GM23248 (cell line): Measurements from ENCODE around the gene TMTC1.

Source experiments
- EZH2 ChIP-seq: fragments of 200-600 bp; sonication (generic); IDR thresholded peaks from 2 replicates; pipeline ENCODE4 v1.6.1; 2018; ENCODE audit warnings: antibody characterized with exemption, mild to moderate bottlenecking; ENCODE audit not compliant: insufficient read depth, poor library complexity, severe bottlenecking
- EZH2phosphoT487 ChIP-seq: fragments of 200-600 bp; sonication (generic); IDR thresholded peaks from 2 replicates; pipeline ENCODE4 v1.6.1; 2018; ENCODE audit warnings: antibody characterized with exemption, moderate library complexity, mild to moderate bottlenecking, low read depth; ENCODE audit not compliant: insufficient read depth

- no peak for TF ChIP-seq EZH2
- no peak for TF ChIP-seq EZH2phosphoT487
Observed at GRCh38 chr12:29737644-29738043, 46.1 kb downstream of the TMTC1 start.
